Peyer's patch (tissue), 4 donors: Measurements from ENCODE around the gene MARS1.

Experiments
- CTCF ChIP-seq, 6 experiments: fragments of 450-650 bp in 4 of 6; fragments of 200-600 bp in 2 of 6; sonication (generic) in 1 of 6; IDR thresholded peaks; one replicate each; pipeline ENCODE4 v1.5.1; 2017 to 2019; ENCODE audit warnings: antibody characterized with exemption in 6 of 6, mild to moderate bottlenecking in 3 of 6, moderate library complexity in 1 of 6
- POLR2A ChIP-seq, 2 donors: fragments of 450-650 bp; IDR thresholded peaks; one replicate each; pipeline ENCODE4 v1.5.1; 2017; ENCODE audit warnings: antibody characterized with exemption in 2 of 2, mild to moderate bottlenecking in 2 of 2, moderate library complexity in 2 of 2

- TF ChIP-seq CTCF (IDR thresholded peaks at IDR 0.05): peak; percentile 91 to 97 (median 94)
- TF ChIP-seq POLR2A (IDR thresholded peaks at IDR 0.05): peak in 1 of 2 donors; percentile 49
Measured at GRCh38 chr12:57462251-57462911, 25.5 kb upstream of the MARS1 start.
